Measurements from ENCODE around the gene CPSF7.

CPSF7 gene

DNA sequence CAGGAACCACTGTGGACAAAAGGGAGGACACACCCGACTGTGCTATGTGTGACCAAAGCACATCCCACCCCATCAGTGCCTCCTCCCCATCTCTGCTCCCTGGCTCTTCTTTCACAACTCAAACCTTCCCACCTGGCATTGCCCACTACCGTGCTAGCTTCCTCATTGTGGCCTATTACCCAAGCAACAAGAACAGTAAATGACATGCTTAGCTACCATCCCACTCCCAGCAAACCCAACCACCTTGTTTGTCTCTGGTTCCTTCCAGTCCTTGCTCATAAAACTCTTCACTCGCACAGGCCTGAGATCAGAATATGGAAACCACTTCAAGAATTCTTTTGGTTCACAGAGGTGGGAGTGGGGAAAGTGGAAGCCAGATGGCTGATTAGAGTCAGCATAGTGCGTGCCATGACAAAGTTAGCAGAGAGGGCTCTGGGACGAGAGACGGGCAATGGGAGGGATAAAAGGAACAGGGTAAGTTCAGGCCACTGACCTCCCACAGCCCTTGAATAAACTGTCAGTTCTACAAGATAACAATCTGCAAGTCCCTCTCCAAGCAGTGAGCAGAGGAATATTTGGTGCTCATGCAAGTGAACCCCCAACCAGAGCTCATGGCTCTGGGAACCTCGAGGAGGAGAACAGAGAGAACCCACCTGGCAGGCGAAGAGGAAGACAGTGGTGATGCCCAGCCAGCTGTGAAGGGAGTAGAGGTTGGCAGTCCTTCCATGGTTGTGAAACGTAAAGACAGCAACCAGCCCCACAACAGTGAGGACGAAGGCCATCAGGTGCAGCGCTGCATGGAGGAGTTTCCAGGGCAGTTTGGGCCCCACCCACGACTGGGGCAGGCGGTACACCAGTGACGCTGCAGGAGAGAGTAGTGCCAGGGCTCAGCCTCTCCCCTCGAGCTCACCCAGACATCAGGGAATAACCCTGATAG, 76.4 kb downstream of the CPSF7 start:
- no peak for DNase-seq

Measured in bone marrow (tissue), 2 donors.